G401 (cell line): Measurements from ENCODE around the gene TIPARP. TPM values are rescaled to one million over a fixed set of nuclear protein-coding genes. Genes with fewer than 3 reads are reported as not detected.

Source experiments
- total RNA-seq: library from RNA; depleted of rRNA; stranded (reverse); fragments of >200 nt; shearing (Covaris generic); gene quantifications from 2 replicates; pipeline ENCODE4 v1.2.3, GENCODE V29; 2014; rRNA removed

Gene TIPARP
- total RNA-seq, 1 experiment from 2014 or later: 33.1 TPM

Other genes starting within 250 kb of the TIPARP start
- 135 and 144 TPM in 2 replicates for gene SSR3, start 119.5 kb upstream of the TIPARP start, total RNA-seq
- gene LEKR1, start 151.8 kb downstream of the TIPARP start, total RNA-seq: not detected in 2 replicates